Activated CD8-positive, alpha-beta memory T cell treated with anti-CD3 and anti-CD28 coated beads, Interleukin-2, amount 50 U/mL, for 1 hour (primary cell): ENCODE data around the gene DLG2.

Experiments used
- DNase-seq: peaks from one replicate; pipeline ENCODE4 v3.0.0-alpha.2; 2020; ENCODE audit errors: extremely low read depth

DLG2 gene

GRCh38 chr11:84564180-84564866 is 1062.8 kb downstream of the DLG2 start:
- DNase-seq = no peak

- no peak for DNase-seq
These were observed 1063.8 kb downstream of the DLG2 start for GRCh38 chr11:84563356-84563755.

DNA sequence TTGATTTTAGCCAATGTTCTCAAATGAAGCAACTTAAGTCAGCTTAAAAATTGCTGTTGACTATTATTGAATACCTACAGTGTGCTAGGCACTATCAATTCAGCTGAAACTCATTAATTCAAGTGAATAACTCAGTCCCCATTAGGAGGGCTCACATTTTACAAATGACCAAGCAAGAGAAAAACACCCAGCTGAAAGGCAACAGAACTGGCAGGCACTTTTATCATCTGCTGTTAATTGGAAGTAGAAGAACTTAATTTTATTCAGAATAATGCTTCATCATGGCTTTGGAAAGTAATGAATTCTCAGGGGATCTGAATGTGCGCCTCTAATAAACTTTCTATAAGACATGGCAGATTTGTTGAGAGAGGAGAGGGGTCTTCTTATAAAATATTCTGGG is 1066.9 kb downstream of the DLG2 start:
- no peak for DNase-seq

DNA sequence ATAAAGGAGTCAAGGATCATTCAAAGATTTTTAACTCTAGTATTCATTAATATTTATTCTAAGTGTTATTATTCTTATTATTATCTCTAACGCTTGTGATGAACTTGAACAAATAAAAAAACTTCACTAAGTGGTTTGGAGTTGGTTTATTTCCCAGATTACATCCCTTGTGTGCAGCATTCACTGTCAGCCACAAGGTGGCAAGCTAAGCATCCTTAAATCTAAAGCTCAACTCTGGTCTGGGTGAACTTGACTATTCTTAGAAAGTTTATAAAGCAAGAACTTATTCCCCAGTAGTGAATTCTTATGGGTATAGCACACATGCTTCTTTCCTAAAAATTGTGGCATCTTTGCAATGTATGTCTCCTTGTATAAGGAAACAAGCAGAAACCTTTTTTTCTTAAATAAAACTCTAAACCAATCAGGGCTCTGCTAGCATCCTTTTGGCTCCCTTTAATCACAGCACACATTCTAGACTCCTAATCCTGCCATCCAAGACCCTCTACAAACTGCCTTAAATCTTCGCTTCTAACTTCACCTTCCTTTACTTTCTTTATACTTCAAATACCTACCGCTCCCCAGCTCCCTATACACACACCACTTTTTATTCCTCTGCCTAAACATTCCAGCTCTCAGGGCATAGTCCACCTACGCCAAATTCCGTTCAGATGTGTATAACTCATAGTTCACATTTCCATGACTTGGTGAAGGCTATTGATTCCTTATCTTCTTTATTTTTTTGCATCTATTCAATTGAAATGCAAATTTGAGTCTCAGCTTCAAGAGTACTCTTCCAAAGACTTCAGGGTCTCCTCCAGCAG is 1068.8 kb downstream of the DLG2 start:
- DNase-seq = no peak

DNA sequence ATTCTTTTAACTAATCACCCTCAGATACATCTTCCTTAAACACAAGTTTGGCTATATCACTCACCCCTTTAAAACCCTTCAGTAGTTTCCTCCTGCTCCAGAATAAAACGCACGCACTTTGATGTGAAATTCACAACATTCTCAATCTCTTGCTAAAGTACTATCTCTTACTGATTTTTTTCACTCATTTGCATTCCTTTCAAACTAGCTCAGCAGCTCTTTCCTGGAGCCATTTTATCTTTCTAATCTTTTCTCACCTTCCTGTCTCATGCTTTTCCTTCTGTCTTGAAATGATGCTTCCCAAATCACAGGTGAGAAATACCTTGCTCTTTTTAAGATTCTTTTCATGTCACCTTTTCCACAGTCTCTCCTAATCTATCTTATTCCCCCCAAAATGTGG is 1074.4 kb downstream of the DLG2 start:
- no peak for DNase-seq

GRCh38 chr11:84549217-84549616 is 1077.9 kb downstream of the DLG2 start:
- DNase-seq = no peak

- no peak for DNase-seq
These were observed 1082.6 kb downstream of the DLG2 start for GRCh38 chr11:84544566-84544965.

- no peak for DNase-seq
These were observed 1083.6 kb downstream of the DLG2 start for GRCh38 chr11:84543367-84544159.

GRCh38 chr11:84541731-84542340 is 1085.3 kb downstream of the DLG2 start:
- DNase-seq = no peak

DNA sequence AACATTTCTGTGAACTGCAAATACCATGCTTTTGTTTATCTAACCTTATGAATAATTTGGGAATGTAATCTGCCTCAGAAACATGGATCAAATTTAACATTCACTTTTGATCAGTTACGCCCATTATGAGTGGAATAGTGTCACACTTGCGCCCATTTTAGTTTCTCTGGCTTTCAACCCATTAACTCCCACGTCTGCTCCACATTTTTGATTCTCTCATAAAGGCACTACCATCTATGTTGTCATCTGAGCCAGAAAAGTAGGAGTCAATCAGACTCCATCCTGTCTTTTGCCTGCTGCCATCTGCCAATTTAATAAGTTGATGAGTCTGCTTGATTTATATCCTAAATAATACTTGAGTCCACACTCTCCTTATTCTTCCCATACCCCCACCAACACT is 1090.7 kb downstream of the DLG2 start:
- no peak for DNase-seq

GRCh38 chr11:84532364-84532763 is 1094.8 kb downstream of the DLG2 start:
- DNase-seq = no peak

GRCh38 chr11:84526250-84526649 is 1100.9 kb downstream of the DLG2 start:
- no peak for DNase-seq

DNA sequence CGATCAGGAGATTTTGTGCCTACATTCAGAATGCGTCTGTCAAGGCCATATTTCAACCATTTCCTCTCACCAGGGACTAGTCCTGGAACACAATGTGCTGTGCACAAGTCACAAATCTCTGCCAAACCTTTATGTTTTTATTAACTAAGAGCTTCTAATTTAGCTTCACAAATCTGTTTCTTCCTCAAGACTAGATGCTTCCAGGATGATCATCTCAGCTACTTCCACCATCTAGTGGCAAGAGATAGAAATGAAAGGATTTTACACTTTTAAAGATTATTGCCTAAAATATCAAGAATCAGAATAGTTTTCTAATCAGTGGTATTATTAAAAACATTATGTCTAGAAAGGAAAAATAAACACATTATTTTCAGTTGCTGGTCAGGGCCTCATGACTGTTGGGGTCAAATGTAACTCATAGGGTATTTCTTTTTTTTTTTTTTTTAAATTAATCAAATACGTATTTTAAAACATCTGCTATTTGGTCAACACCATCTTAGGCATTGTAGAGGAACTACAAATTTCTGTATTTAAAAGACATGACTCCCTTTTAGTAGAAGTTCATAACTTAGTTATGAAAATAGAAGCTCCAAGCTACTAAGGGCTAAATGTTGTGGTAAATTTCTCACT is 1102.6 kb downstream of the DLG2 start:
- no peak for DNase-seq

DNA sequence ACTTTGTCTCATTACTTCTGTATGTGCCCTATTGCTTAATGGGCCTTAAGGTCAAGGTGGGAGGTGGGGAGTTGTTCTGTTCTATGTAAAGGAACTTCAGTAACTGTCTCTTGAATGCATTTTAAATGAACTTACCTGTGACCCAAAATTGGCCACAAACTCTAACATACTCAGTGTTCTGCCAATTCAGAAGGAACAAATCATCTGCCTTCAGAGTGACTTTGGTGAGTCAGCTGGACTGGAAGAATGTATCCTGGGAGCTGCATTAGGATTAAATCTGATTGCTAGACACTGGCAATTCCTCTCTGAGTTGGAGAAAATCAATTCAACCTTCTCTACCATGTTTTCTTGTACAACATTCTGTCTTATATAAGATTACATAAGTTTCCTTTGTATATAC is 1104.8 kb downstream of the DLG2 start:
- no peak for DNase-seq

DNA sequence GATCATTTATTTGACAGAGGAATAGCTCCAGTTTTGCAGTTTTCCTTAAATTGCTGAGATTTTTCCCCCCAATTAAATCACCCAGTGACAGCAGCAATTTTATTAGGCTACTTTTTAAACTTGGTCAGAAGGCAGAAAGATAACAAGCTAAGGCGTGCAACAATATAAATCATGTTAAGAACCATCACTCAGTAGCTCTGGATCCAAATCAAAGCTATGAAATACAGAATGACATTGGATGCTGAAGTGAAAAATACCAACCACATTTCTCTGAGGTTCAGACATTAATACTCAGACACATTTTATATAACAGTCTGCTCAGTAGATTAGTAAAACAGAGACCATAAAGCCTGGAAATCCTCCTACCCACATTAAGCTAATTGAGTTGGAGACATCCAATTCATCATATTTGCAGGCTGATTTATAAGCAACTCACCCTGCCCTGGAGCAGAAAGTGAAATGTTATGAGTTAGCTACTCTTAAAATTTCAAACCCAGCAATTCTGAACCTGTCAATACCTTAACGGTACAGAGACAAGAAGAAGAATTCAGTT is 1108.4 kb downstream of the DLG2 start:
- DNase-seq = no peak

- DNase-seq = no peak
These were observed 1112.7 kb downstream of the DLG2 start for GRCh38 chr11:84514436-84514835.

DNA sequence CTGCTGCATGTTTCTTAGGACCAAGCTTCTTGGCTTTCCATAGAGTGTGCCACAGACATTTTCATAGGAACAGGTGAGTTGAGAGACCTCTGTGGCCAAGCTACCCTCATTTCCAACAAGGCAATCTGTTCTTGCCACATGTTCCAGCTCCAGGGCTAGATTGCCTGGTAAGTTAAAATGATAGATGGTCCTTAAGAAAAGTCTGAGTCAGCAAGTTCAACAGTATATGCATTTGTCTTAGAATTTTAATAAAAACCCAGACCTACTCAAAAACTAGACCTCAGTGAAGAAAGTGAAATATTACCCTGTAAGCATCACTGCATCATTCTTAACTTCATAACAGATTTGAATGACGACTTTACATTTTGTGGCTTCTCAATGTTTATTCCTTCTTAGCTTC is 1123.6 kb downstream of the DLG2 start:
- no peak for DNase-seq

DNA sequence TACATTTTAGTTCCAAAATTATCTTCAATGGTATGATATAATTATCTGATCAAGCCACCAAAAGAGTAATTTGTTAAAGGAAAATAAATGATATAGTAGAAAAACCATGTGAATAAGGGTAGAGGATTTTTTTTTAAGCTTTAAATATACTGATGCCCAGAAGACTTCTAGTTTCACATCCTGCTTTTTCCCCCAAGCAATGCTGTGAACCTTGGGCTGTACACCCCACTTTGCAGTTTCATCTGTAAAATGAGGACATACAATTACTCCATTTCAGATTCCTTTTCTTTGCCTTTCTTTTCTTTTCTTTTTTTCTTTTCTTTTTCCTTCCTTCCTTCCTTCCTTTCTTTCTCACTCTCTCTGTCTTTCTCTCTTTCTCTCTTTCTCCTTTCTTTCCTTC is 1125.4 kb downstream of the DLG2 start:
- DNase-seq = no peak

DNA sequence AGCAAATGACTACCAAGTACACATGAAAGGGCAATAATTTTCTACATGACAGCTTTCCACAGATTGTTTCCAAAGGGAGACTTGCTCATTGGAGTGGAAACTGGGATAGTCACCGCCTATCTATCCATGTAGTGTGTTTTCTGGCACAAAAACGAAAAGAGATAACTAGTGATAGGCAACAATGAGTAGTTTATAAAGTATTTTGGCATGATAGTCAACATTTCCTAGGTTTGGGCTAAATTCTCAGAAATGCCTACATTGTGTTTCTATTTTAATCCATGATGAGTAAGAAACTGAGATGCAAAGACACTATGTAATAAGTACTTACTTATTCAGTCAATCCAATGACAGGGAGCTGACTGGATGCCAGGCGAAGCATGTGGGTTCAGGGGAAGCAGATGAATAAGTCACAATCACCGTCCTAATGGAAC is 1129.1 kb downstream of the DLG2 start:
- no peak for DNase-seq

DNA sequence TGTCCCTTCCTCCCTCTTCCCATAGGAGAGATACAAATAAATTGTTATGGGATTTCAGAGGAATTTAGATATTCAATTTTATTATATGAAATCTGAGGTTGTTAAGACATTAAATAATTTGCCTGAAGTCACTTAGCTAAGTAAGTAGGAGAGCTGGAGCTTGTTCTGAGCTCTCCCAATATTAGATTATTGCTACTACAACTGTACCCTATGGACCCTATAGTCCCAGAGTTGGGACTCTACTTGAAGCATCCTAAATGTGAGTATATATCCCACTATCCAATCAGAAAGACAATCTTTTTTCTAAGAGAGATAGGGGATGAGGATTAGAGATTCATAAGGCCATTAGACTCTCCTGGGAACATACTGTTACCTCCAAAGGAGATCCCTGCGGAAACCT is 1130.0 kb downstream of the DLG2 start:
- no peak for DNase-seq

GRCh38 chr11:84496122-84496521 is 1131.0 kb downstream of the DLG2 start:
- DNase-seq = no peak
